GM18870 (cell line): Measurements from ENCODE around the gene CCDC34.

Experiments
- ATAC-seq: cut with Tn5 transposase; IDR thresholded peaks from one replicate; pipeline ENCODE4 v1.9.1; 2021; ENCODE audit warnings: moderate library complexity; ENCODE audit not compliant: unreplicated experiment

CCDC34 gene

GRCh38 chr11:27392278-27393114, 29.5 kb upstream of the CCDC34 start:
- no peak for ATAC-seq

DNA sequence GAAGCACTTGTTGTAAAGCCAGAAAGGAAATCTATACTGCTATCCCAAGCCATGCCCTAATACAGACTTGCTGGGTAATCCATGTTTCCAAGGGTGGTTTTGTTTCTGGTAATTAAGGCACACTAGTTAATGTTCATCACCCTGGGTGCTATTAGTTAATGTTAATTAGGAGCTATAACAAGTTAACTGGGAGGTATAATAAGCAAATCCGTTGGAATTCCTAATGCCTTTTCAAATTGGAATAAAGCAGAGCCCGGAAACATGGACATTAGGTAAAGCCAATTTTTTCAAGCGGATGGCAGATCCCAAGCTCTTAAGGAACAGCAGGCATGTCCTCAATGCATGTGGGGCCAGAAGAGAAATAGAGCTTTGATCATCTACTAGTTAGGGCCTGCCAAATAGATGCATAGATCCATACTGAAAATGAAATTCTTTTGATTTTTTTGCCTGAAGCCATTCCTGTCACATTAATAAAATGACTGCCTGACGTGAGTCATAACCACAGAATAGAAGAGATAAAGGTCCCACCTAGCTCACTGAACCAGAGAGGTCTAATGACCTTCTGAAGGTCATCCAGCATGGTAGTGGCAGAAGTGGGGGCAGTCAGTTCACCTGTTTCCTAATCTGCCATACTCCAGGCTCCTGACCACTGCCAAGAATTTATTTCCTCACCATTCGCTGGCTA, 28.5 kb upstream of the CCDC34 start:
- ATAC-seq, result no peak

DNA sequence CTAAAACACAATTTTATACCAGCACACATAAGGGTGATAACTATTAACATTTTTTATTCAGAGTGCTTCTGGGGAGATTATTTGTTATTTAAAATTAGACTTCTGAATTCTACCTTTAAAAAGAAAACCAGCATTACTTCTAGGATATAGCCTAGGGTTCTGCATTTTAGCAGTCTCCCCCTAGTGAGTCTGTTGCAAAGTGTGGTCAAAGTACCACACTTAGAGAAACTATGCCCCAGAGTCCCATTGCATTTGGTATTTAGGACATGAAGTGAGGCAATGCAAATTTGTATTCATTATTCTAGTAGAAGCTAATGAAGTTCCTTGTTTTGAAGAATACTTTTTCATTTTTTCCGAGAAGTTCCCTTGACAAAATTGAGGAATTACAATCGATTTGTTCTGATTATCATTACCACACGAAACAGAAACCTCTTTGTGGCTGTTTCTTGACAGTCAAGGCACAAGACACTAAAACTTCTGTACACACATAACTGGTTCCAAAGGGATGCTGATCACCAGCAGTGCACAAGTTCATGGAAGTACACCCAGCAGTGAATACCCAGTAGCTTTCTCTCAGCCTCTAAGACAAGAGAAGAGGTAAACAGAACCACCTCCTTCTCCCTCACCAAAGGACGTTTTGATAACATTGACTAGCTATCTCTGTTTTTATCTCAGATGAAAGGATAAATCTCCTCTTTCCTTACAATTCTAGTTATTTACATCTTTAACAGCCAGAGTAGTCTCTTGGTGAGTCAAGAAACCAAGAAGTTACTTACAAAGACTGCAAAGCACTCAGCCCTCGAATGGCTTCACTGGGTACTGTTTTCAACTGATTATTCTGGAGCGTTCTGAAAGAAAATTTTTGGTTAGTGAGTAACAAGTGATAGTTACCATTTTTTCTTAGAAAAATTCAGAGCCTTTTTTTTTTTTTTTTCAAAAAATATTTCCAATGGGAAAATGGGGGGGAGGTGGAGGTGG, 27.6 kb upstream of the CCDC34 start:
- no peak for ATAC-seq

DNA sequence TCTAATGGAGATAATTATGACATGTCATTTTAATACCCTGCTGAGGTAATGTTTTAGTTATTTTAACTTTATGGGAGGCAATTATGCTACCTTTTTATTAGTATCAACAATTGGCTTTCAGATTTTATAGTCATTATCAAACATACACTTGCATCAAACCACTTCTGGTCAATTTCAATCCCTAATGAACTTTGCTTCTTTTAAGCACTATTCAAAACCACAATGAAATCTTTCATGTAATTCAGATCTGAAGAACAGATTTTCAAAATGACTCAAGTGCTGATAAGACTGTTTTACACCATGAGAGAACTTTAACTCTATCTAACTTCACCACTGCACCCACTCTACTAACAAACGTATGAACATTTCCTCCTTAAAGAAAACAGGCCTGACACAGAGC, 25.9 kb upstream of the CCDC34 start:
- ATAC-seq, result no peak

GRCh38 chr11:27388001-27388400, 25.0 kb upstream of the CCDC34 start:
- no peak for ATAC-seq

- no peak for ATAC-seq
Observed at GRCh38 chr11:27387362-27387761, 24.3 kb upstream of the CCDC34 start.

GRCh38 chr11:27386181-27386845, 23.3 kb upstream of the CCDC34 start:
- no peak for ATAC-seq

- no peak for ATAC-seq
Observed at GRCh38 chr11:27385245-27385644, 22.2 kb upstream of the CCDC34 start.

DNA sequence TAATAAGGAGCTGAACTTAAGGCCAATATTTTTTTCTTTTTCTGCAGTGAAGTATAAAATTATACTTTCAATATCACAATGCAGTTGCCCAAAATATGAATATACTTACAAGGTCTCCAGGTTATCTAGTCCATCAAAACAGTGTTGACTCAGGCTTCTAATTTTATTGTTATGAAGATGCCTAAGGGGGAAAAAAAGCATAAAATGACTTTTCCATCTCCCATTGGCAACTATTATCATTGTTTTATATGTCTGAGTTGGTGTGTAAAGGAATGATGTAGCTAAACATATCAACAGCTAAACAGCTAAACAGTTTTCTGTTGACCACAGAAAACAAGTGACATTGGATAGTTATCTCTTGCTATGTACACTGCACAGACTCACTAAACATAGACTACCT, 21.2 kb upstream of the CCDC34 start:
- no peak for ATAC-seq

- ATAC-seq, result no peak
Observed at GRCh38 chr11:27383645-27384044, 20.6 kb upstream of the CCDC34 start.

DNA sequence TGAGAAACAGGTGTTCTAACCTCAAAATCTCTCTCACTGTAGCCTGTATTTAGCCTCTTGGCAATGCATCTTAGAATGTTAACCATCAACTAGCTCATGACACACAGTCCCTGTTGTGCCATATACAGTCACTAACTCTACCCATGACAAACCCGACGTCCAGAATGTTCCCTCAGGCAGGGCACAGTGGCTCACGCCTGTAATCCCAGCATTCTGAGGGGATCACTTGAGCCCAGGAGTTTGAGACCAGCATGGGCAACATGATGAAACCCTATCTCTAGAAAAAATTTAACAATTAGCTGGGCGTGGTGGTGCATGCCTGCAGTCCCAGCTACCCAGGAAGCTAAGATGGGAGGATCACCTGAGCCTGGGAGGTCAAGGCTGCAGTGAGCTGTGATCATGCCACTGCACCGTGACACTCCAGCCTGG, 18.2 kb upstream of the CCDC34 start:
- ATAC-seq, result no peak

- ATAC-seq, result no peak
Observed at GRCh38 chr11:27380771-27381170, 17.8 kb upstream of the CCDC34 start.

- ATAC-seq, result no peak
Observed at GRCh38 chr11:27379449-27379848, 16.4 kb upstream of the CCDC34 start.

DNA sequence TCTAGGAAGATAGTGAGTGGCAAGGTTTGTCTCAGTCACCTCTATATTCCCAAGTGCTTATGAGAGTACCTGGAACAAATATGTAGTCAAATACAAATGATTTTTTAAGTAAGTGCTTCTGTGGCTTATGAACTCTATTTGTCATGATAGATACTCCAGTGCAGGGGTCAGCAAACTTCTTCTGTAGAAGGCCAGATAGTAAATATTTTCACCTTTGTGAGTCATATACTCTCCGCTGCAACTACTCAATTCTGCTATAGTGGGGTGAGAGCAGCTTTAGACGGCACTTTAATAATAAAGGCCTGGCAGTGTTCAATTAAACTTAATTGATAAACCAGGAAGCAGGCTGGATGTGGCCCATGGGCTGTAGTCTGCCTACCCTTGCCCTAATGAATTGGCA, 12.4 kb upstream of the CCDC34 start:
- ATAC-seq, result no peak

- ATAC-seq, result no peak
Observed at GRCh38 chr11:27373856-27374602, 11.0 kb upstream of the CCDC34 start.

GRCh38 chr11:27373392-27373791, 10.4 kb upstream of the CCDC34 start:
- no peak for ATAC-seq

DNA sequence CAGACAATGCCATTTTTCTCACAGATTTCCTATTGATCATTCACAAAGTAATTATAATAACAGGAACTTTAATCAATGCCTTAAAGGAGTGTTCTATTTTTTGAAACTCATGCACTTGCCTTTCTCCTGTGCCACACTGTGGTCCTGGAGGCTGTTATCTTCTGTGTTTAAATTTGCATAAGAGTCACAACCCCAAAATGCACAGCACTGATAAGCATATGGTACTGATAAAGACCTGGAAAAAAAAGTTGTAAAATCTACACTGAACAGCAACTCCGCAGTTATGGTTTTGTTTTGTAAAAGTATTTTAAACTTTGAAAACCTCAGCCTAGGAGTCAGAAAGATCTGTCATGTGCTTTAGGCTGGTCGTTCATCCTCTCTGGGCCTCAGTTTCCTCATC, 9.1 kb upstream of the CCDC34 start:
- ATAC-seq, result no peak

DNA sequence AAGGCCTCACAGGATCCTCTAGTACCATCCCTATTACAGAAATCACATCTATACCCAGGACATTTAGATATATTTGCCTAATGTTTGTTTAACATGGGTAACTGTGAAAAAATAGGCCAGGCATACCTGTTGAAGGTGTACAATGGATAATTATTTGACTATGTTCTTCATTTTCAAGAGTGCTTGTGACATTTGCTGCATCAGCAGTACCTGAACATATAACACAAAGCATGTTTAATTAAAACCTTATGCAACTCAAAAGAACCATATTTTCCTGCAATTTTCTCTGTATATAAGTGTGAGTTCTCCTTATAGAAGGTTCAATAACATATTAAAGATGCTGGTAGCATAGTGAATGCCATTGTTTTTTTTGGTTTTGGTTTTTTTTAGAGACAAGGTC, 8.5 kb upstream of the CCDC34 start:
- no peak for ATAC-seq

- no peak for ATAC-seq
Observed at GRCh38 chr11:27370374-27370773, 7.4 kb upstream of the CCDC34 start.

GRCh38 chr11:27367881-27368280, 4.9 kb upstream of the CCDC34 start:
- no peak for ATAC-seq
